Lower leg skin (tissue), 3 donors: ENCODE data around the gene GRM8.

Source experiments
- CTCF ChIP-seq, 3 donors: fragments of 450-650 bp; IDR thresholded peaks; one replicate each; pipeline ENCODE4 v1.5.1; 2016; ENCODE audit warnings: antibody characterized with exemption in 3 of 3, mild to moderate bottlenecking in 3 of 3, moderate library complexity in 2 of 3
- POLR2A ChIP-seq, 2 donors: fragments of 450-650 bp; IDR thresholded peaks; one replicate each; pipeline ENCODE4 v1.6.1; 2016 to 2017; ENCODE audit warnings: antibody characterized with exemption in 2 of 2, mild to moderate bottlenecking in 1 of 2, moderate library complexity in 1 of 2

- TF ChIP-seq CTCF (IDR thresholded peaks at IDR 0.05) (no peak), POLR2A (IDR thresholded peaks at IDR 0.05) (no peak)
These were observed 451.0 kb downstream of the GRM8 start for GRCh38 chr7:126801733-126802132.
